Measurements from ENCODE around the gene ABHD4.

GRCh38 chr14:22606380-22606779 is 8.3 kb downstream of the ABHD4 start:
- TF ChIP-seq EZH2 (IDR thresholded peaks at IDR 0.05; ENCODE audit: borderline replicate concordance, insufficient read depth, low read depth, low read length, poor library complexity, severe bottlenecking) (no peak), CTCF (IDR thresholded peaks at IDR 0.05) (no peak)

Data from B cell (primary cell).